Measurements from ENCODE around the gene DSP. TPM values are rescaled to one million over a fixed set of nuclear protein-coding genes. Genes with fewer than 3 reads are reported as not detected.

Gene DSP
- total RNA-seq, 1 donor from 2014 or later = 0.10 TPM

DNA sequence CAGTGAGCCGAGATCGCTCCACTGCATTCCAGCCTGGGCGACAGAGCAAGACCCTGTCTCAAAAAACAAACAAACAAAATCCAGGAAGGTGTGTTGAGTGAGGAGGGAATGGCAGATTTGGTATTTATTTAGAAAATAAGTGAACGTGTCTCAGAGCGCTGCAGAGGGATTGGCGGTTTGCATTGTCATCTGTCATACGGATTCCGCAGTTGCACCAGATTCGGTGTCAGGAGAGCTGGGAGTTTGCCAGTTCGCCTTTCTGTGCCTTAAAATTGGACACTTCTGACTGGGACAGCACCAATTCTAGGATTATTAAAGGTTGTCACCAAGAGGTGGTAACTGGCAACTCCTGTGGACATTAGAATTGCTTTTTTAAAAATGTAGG is 49.4 kb downstream of the DSP start:
- intact Hi-C loops (cut with micrococcal nuclease) = loop anchor here (1.0 to 10.0 kb wide), 8 partner anchors 49 to 844 kb away; partner anchors contain the start of genes BLOC1S5, CAGE1, EEF1E1 and RIOK1

DNA sequence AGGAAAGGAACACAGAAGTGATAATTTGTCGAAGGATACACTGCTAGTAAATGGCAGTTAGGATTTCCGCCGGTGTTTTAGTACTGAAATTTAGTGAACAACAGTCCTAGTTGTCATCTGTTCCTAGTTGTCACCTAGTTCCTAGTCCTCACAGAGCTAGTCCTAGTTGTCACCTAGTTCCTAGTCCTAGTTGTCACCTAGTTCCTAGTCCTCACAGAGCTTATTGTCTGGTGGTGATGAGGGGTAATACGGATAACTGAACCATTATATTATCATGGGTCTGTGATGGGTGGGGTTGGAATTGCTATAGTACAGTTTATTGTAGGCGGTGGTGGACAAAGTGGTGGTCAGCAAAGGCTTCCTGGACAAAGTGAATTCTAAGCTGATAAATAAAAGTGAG is 50.3 kb downstream of the DSP start:
- intact Hi-C loops (cut with micrococcal nuclease) = loop anchor here (2.0 to 10.0 kb wide), 3 partner anchors 299 to 843 kb away; partner anchors contain the start of genes SLC35B3 and TXNDC5

DNA sequence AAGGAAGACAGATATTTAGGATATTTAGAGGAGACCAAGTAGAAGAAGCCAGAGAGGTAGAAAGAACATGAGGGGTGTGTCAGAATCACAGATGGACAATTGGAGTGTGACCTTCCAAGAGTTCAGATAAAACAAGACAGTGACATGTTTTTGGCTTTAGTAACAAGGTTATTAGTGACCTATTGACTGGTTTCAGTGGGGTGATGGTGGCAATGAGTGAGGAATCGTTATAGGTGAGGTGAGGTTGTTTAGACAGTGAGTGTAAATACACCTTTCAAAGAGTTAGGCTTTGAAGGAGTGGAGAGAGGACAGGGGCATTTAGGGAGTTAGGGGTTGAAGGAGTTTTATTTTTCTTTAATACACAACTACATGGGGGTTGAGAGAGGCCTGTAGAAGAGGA is 51.8 kb downstream of the DSP start:
- intact Hi-C loops (cut with micrococcal nuclease) = loop anchor here (5.0 to 10.0 kb wide), 2 partner anchors 301 to 842 kb away; partner anchors contain the start of gene SLC35B3

DNA sequence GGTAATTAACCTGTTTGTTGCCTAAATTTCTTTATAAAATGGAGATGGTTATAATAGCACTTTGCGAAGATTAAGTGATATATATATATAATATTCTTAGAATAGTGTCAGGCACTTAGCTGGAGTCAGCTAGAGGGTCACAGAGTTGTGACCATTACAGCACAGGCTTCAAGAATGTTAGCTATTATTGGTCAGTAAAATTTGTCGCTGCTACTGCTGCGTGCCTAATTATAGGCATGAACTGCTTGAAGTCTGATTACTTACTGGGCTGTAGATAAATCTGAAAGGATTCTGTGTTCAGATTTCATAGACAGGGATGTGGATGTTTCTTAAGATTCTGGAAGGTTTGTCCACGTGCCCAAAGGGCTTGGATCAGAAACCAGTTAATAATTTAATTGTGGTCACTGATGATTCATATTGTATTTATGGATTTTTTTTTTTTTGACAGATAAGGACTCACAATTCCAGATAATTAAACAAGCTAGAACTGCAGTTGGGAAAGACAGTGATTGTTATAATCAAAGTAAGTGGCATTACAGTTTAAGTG is 53.2 kb downstream of the DSP start:
- intact Hi-C loops (cut with micrococcal nuclease) = loop anchor here (5.0 to 10.0 kb wide), 2 partner anchors 302 to 840 kb away; partner anchors contain the start of gene SLC35B3

DNA sequence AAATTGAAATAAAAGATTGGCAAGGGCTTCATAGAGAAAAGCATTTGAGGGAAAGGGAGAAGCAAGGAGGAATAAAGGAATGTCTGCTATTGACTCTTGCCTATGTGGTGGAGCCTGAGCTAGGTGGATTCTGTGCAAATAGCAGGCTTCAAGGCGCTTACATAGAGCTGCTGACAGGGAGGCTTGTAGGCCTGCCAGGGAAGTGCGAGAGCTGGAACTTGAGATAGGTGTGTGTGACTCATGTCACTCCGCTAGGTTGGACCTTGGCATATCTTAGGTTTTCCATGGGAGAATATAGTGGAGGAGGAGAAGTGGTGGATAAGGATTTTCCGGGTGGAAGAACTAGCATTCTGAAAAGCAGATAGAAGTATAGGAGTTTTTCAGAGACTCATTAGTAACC is 62.5 kb downstream of the DSP start:
- intact Hi-C loops (cut with micrococcal nuclease) = no loop called here

DNA sequence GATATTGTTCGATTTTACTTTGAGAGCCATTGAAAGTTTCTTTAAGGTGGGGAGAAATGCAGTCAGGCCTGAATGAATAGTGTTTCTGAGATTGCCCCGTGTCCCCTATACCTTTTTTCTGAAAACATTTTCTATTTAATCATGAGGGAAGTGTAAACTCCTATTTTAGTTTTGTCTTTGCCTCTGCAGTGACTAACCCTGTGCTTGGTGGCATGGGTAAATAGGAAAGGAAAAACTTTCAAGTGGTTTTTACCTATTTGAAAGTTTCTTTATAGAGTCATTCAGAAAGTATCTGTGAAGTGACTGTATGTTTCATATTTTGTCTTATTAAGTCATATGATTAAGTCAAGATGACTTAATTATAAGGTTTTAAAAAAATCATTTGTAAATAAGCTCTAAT is 63.0 kb downstream of the DSP start:
- intact Hi-C loops (cut with micrococcal nuclease) = no loop called here

DNA sequence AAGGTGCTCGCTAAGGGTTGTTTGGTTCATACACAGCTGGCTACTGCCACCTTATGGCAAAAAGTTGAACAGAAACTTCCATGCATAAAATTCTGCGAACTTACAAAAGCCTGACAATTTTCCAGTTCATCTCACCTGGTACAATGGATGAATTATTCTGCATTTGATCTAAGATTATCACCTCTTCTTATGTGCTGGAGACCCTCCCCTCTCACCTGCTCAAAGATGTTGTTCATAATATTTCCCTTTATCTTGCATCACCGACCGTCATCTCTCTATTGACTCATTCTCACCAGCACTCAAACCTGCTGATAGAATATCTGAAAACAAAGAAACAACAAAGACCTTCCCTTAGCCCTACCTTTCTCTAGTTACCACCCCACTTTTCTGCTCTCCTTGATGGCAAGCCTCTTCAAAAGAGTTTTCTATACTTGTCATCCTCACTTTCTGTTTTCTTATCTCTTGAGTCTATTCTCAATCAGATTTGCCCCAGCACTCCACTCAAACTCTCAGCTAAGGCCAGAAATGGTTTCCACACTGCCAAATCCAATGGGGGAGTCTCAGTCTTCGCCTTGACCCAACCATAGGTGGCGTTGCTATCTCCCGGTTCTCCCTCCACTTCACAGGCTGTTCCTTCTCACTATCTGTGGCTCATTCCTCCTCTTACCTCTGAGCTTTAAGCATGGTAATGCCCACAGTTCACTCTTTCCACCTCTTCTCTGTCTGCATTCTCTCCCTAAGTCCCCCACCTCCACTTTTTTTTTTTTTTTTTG is 74.3 kb downstream of the DSP start:
- intact Hi-C loops (cut with micrococcal nuclease) = loop anchor here (1.0 to 10.0 kb wide), 7 partner anchors 225 to 1058 kb away; partner anchors contain the start of gene SSR1

DNA sequence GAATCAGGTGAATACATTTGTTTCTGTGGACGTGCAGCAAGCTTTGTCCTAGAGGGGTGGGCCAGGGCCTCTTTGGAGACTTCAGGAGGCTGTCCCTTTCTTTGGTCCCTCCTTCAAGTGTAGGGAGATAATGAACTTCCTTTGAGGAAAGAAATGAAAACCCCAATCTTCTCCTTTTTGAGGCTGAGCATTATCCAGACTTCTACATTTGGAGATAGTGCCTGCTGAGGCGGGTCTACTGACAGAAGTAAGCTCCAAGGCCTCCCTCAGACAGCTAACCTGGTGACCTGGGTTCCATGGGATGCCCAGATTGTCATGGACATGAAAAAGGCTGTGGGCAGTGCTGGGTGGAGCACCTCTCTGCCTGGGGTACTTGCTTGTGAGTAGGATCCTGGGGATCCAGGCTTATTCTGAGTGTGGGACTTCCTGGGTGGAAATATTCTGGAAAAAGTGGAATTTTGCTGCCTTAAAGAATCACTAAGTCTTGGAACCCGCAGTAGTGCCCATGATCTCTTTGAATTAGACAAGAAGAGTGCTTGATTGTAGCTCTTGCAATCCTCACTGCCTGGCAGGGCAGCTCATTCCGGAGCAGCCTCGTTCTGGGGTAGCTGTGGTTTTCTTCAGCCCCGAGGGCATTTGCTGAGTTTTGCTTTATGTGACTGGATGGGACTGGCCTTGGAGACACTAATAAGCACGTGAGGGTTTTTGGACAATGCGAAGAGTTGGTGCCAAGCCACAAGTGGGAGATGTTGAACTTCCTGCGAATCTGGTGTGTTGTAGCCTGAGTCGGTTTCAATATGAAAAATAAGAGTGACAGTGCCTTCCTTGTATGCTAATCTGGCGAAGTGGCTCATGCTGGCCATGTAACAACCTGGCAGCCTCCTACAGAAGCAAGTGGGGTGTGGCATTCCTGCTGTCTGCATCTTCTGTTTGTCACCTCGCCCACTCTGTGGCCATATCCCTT is 76.6 kb downstream of the DSP start:
- intact Hi-C loops (cut with micrococcal nuclease) = loop anchor here (5.0 to 10.0 kb wide), 3 partner anchors 387 to 1061 kb away; no protein-coding TSS in a partner anchor

DNA sequence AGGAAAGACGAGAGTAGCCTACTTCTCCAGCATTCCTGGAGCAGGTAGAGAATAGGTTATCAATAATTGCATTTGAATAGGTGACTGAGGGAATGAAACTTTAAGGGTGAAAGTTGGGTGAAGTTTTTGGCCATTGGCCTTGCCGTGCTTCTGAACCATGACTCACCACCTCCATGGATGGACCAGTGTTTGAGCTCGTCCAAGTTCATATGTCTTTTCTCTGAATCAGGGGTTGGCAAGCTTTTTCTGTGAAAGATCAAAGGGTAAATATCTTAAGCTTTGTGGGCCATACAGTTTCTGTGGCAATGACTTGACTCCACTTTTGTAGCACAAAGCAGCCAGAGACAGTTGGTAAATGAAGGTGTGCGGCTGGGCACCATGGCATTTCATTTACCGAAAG is 80.3 kb downstream of the DSP start:
- intact Hi-C loops (cut with micrococcal nuclease) = no loop called here

DNA sequence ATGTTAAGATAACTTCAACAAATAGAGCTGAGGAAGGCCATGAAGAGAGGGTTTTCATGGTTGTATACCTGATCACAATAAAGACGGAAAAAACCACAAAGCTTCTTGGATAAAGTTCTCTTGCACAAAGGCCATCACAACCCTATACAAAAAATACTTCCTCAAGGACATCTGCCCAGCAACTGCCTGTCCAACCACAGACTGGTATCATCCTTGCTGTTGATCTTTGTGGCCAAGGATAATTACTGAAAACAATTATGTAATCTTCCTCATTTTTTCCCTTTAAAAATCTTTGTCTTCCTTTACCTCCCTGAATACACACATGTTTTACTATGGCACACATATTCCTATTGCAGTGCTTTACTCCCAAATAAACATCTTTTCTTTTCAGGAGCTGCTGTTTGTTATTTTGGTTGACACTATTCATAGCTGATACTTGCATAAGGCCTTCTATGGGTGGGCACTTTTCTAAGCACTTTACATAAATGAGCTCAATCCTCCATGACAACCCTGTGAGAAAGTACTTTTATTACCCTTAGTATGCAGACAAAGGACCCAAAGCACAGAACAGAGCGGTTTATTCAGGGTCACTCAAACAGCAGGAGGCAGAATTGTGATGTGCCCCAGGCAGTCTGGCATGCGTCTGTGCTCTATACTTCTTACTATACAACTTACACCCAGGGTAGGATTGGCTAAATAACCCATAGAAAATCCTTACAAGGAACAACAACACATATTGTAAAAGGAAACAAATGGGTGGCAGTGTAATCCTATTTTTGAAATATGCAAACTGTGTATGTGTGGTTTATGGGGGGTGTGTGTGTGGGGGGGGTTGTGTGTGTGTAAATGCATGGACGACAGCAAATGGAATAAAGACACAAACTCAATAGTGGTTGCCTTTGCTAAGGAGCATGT is 83.6 kb downstream of the DSP start:
- intact Hi-C loops (cut with micrococcal nuclease) = no loop called here

DNA sequence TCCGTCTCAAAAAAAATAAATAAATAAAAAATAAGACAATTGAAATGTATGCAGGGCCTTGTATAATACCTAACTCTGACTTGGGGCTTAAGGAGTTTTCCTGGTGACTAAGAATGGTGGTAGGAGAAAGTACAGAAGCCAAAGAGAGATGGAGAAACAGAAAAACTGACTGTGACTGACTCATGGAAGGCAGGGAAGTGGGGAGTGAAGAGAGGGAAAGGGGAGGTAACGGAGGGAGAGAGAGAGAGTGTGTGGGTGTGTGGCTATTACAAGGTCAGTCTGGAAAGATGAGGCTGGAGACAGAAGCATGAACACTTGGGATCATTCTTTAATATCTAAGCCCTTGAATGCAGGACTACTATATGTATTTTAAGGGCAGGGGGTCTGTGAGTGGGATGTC is 87.0 kb downstream of the DSP start:
- intact Hi-C loops (cut with micrococcal nuclease) = no loop called here

DNA sequence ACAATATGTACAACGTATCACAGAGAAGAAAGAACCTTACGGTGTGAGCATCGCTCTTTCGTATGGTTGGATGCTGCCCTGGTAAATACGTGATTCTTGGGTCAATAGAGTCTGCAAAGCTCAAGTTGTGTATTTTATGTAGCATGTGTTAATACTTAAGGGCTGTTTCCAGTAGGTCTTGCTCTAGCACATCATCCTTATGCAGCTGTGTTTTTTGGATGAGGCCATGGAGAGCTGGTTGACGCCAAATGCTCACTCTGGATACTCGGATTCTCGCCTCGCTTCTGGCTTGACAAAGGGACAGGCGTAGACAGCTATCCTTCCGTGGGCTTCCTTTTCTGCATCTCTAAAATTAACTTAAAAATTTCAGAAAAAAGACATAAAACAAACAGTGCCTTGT is 87.4 kb downstream of the DSP start:
- intact Hi-C loops (cut with micrococcal nuclease) = no loop called here

DNA sequence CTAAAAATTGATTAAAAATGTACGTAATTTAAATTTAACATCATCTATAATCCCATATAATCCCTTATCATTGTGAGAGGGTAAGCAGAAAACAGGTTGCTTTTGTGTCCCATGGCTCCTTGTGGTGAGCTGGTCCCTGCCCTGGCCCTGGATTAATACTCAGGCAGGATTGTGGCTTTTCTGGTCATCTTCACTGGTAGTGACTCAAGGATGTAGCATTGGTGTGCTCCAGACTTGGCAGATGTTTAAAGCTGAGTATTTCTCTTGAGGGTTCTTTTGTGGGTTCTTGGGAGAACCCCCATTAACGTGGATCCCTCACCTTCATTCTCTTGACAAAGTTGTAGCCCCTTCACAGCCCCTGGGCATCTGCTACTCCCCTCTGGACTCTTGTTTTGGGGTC is 87.8 kb downstream of the DSP start:
- intact Hi-C loops (cut with micrococcal nuclease) = no loop called here

DNA sequence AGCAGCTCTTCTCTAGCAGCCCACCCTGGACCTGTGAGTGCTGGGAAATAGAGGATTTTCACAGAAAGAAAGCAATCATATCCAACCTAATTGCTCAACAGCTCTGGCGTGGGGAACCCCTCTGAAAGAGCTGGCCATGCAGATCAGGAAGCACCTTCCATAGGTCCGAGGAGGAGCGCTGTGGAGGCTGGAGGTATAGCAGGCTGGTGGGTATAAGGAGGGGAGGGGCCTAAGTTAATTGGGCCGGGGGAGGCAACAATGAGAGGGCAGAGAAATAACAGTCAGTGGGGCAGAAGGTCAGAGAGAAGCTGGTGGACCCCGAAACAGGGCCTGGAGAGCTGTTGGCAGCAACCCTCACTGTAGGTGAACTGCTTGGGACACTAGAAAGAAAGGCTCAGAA is 89.3 kb downstream of the DSP start:
- intact Hi-C loops (cut with micrococcal nuclease) = no loop called here

DNA sequence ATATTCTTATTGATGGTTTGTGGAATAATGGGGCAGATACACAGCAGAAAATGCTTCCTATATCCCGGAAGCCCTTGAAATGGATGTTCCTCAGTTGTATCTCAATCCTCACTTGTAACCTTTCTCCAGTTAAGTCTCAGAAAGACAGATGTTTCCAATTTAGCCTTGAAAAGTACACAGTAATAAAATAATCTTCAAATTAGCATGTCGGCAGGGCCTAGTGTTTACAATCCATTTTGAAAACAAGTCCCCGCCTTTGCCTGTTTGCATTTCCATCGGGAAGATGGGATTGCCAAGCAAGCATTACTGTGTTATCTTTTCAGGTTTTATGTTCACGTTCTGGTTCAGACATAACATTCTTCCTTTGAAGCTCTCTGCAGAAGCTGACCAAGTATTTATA is 90.0 kb downstream of the DSP start:
- intact Hi-C loops (cut with micrococcal nuclease) = no loop called here

DNA sequence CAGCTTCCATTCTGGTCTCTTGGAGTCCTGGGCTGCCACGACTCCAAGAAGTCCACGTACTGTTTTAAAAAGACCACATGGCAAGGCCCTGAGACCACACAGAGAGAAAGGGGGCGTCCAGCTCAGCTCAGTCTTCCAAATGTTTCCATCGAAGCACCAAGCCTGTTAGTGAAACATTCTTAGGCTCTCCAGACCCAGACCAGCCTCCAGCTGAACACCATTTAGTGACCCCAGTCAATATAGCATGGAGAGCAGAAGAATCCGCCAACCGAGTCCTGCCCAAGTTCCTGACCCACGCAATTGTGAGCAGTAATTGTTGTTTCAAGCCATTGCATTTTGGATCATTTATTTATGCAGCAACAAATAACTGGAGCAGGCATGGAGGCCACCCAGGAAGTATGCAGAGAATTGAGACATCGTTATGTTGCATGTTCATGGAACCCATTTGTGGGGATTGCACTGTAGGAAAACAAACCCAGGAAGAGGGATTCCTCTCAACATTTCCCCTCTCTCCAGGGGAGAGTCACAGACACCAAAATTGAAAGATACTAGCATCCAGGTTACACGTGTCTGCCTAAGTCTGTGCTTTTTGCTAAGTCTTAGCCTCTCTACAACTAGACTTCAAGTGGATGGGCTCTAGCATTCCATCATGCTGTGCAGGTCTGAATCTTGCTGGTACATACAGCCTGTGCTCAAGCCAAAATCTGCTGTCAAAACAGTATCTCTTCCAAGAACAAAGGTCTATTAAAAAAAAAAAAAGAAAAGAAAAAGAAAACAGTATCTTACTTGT is 91.2 kb downstream of the DSP start:
- intact Hi-C loops (cut with micrococcal nuclease) = no loop called here

DNA sequence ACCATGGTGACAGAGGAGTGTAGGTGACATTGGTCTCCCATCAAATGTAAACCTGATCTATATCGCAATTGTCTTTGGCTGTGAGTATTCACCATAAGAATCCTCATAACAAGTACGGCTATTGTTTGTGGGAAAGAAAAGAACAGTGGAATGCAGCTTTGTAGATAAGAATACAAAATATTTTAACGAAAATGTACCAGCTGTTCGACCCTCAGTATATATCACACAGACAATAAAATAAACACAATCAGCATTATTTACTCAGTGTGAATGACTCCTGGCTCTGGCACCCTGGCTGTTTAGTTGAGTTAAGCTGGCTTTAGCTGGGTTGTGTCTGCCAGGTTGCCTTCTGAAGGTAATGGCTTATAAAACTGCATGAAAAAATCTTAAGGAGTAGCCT is 91.9 kb downstream of the DSP start:
- intact Hi-C loops (cut with micrococcal nuclease) = no loop called here

DNA sequence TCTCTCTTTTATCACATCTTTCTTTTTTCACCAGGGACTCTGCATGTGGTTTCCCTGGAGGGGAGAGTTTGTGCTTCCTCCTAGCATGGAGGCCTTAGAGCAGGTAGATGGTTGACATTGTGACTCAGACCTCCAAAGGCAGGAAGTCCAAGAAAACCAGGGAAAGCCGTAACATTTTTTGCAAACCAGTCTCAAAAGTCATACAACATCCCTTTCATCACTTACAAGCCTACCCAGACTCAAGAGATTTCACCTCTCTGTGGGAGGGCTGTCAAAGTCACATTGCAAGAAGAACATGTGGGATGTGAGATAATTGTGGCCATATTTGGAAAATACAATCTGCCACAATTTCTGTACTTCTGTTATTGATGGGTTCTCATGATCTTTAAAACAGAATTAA is 94.7 kb downstream of the DSP start:
- intact Hi-C loops (cut with micrococcal nuclease) = no loop called here
